ENCODE data around the gene ARHGAP10.

- TF ChIP-seq CTCF (IDR thresholded peaks at IDR 0.05; ENCODE audit: low read depth, low read length): no peak
- no peak for TF ChIP-seq POLR2A (IDR thresholded peaks at IDR 0.05; ENCODE audit: extremely low read depth, insufficient read length)
- TF ChIP-seq MAX (IDR thresholded peaks at IDR 0.05; ENCODE audit: low read depth, low read length): no peak
Measured at GRCh38 chr4:147933779-147934178, 201.9 kb downstream of the ARHGAP10 start.

Measured in NB4 (cell line).